GM19099 (cell line): ENCODE data around the gene DDX52.

Experiments
- POLR2A ChIP-seq: IDR thresholded peaks from 3 replicates; pipeline ENCODE4 v1.6.1; 2011; ENCODE audit warnings: low read depth; ENCODE audit not compliant: insufficient read length; ENCODE audit errors: extremely low read depth

The DDX52 gene

GRCh38 chr17:37567538-37567937, 75.7 kb downstream of the DDX52 start:
- no peak for TF ChIP-seq POLR2A

GRCh38 chr17:37567137-37567536, 76.1 kb downstream of the DDX52 start:
- TF ChIP-seq POLR2A, result no peak

DNA sequence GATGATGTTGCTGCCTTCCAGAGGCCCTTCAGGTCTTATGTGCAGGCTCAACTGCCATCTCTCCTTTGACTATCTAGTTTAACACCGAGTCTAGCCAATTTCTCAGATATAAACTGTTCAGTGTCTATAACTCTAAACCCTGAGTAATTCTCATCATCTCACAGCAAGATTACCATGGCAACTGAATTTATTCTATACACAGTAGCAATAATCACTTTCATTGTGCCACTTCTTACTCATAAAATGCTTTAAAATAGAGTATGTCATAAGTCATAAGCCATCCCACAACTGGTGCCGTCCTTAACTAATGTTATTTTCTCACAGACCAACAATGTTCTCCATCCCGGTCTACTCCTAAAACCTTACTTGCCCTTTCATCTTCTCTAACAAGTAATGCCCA, 79.0 kb downstream of the DDX52 start:
- no peak for TF ChIP-seq POLR2A

- no peak for TF ChIP-seq POLR2A
Measured at GRCh38 chr17:37562016-37562745, 81.1 kb downstream of the DDX52 start.
